ENCODE results near the gene MEGF8.

- TF ChIP-seq, protein P1, sequence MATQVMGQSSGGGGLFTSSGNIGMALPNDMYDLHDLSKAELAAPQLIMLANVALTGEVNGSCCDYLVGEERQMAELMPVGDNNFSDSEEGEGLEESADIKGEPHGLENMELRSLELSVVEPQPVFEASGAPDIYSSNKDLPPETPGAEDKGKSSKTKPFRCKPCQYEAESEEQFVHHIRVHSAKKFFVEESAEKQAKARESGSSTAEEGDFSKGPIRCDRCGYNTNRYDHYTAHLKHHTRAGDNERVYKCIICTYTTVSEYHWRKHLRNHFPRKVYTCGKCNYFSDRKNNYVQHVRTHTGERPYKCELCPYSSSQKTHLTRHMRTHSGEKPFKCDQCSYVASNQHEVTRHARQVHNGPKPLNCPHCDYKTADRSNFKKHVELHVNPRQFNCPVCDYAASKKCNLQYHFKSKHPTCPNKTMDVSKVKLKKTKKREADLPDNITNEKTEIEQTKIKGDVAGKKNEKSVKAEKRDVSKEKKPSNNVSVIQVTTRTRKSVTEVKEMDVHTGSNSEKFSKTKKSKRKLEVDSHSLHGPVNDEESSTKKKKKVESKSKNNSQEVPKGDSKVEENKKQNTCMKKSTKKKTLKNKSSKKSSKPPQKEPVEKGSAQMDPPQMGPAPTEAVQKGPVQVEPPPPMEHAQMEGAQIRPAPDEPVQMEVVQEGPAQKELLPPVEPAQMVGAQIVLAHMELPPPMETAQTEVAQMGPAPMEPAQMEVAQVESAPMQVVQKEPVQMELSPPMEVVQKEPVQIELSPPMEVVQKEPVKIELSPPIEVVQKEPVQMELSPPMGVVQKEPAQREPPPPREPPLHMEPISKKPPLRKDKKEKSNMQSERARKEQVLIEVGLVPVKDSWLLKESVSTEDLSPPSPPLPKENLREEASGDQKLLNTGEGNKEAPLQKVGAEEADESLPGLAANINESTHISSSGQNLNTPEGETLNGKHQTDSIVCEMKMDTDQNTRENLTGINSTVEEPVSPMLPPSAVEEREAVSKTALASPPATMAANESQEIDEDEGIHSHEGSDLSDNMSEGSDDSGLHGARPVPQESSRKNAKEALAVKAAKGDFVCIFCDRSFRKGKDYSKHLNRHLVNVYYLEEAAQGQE (IDR thresholded peaks at IDR 0.05; ENCODE audit: insufficient read depth in 1 of 2, low read depth in 2 of 2, low read length in 2 of 2), result no peak
- TF ChIP-seq POLR2AphosphoS5 (IDR thresholded peaks at IDR 0.05; ENCODE audit: low read depth, low read length), result no peak
- no peak for TF ChIP-seq SIN3A (IDR thresholded peaks at IDR 0.05; ENCODE audit: borderline replicate concordance, insufficient read depth, low read length)
- no peak for TF ChIP-seq TAF1 (IDR thresholded peaks at IDR 0.05; ENCODE audit: borderline replicate concordance, insufficient read depth, low read length)
These were observed 1.9 kb downstream of the MEGF8 start for GRCh38 chr19:42327381-42327780.

Measured in PFSK-1 (cell line).